Neural cell (in vitro differentiated cells): ENCODE measurements around the gene PRSS50. TPM values are rescaled to one million over a fixed set of nuclear protein-coding genes. Genes with fewer than 3 reads are reported as not detected.

Source experiments
- H2AFZ ChIP-seq: fragments of 200-600, 300-800 bp; sonication (generic), shearing (Covaris generic); 2 replicates; pipeline ENCODE4 v1.6.0; 2014; ENCODE audit warnings: low read depth, mild to moderate bottlenecking, antibody characterized with exemption, low read length, moderate library complexity
- H3F3A ChIP-seq: fragments of 200-600 bp; shearing (Covaris generic); 2 replicates; pipeline ENCODE4 v1.6.1; 2016; ENCODE audit warnings: mild to moderate bottlenecking, moderate library complexity, mixed read lengths, antibody characterized with exemption, low read length; ENCODE audit not compliant: insufficient read depth, poor library complexity, severe bottlenecking
- H3K27ac ChIP-seq: fragments of 200-600, 300-800 bp; sonication (generic), shearing (Covaris generic); 2 replicates; pipeline ENCODE4 v1.5.1; 2014; ENCODE audit warnings: mild to moderate bottlenecking, low read length, moderate library complexity
- H3K27me3 ChIP-seq: fragments of 300-800, 200-600 bp; sonication (generic), shearing (Covaris generic); 2 replicates; pipeline ENCODE4 v1.6.0; 2014; ENCODE audit warnings: mild to moderate bottlenecking, low read depth, low read length, moderate library complexity; ENCODE audit not compliant: insufficient read depth
- H3K36me3 ChIP-seq: fragments of 300-800, 200-600 bp; sonication (generic), shearing (Covaris generic); 2 replicates; pipeline ENCODE4 v1.5.1; 2014; ENCODE audit warnings: mild to moderate bottlenecking, antibody characterized with exemption, low read length, moderate library complexity; ENCODE audit not compliant: insufficient read depth
- H3K4me2 ChIP-seq: fragments of 300-800, 200-600 bp; sonication (generic), shearing (Covaris generic); 2 replicates; pipeline ENCODE4 v1.6.0; 2014; ENCODE audit warnings: mild to moderate bottlenecking, low read length
- H3K4me3 ChIP-seq: fragments of 300-800, 200-600 bp; sonication (generic), shearing (Covaris generic); 2 replicates; pipeline ENCODE4 v1.5.1; 2014; ENCODE audit warnings: mild to moderate bottlenecking, low read length, moderate library complexity
- H3K79me2 ChIP-seq: fragments of 200-600 bp; shearing (Covaris generic); replicated peaks from 2 replicates; pipeline ENCODE4 v1.6.0; 2014; ENCODE audit warnings: mild to moderate bottlenecking, low read length, moderate library complexity; ENCODE audit not compliant: insufficient read depth
- H3K9ac ChIP-seq: fragments of 300-800, 200-600 bp; sonication (generic), shearing (Covaris generic); 2 replicates; pipeline ENCODE4 v1.6.1; 2016; ENCODE audit warnings: mild to moderate bottlenecking, low read length, mixed read lengths
- H3K9me2 ChIP-seq: fragments of 200-600 bp; shearing (Covaris generic); 2 replicates; pipeline ENCODE4 v1.6.1; 2016; ENCODE audit warnings: mild to moderate bottlenecking, low read length, mixed read lengths; ENCODE audit not compliant: insufficient read depth
- H3K9me3 ChIP-seq: fragments of 200-600, 300-800 bp; sonication (generic), shearing (Covaris generic); 2 replicates; pipeline ENCODE4 v1.6.1; 2016; ENCODE audit warnings: mild to moderate bottlenecking, mixed run types, low read length, moderate library complexity, mixed read lengths
- H4K20me1 ChIP-seq: fragments of 200-600 bp; shearing (Covaris generic); 2 replicates; pipeline ENCODE4 v1.6.1; 2016; ENCODE audit warnings: mild to moderate bottlenecking, mixed run types; ENCODE audit not compliant: insufficient read depth
- EP300 ChIP-seq: fragments of 450-650 bp; conservative IDR thresholded peaks from 2 replicates; pipeline ENCODE4 v1.6.1; 2014; ENCODE audit warnings: antibody characterized with exemption, mild to moderate bottlenecking, moderate library complexity; ENCODE audit not compliant: poor library complexity, severe bottlenecking
- EZH2 ChIP-seq: fragments of 200-600, 300-800 bp; shearing (Covaris generic), sonication (generic); IDR thresholded peaks from 2 replicates; pipeline ENCODE4 v1.6.1; 2014; ENCODE audit warnings: antibody characterized with exemption, low read length, borderline replicate concordance, mild to moderate bottlenecking; ENCODE audit not compliant: insufficient read depth, poor library complexity, severe bottlenecking
- MXI1 ChIP-seq: fragments of 450-650 bp; conservative IDR thresholded peaks from 2 replicates; pipeline ENCODE4 v1.6.1; 2014; ENCODE audit warnings: antibody characterized with exemption, mild to moderate bottlenecking; ENCODE audit not compliant: poor library complexity, severe bottlenecking
- POLR2AphosphoS5 ChIP-seq: IDR thresholded peaks from 2 replicates; pipeline ENCODE4 v1.6.1; 2012
- RAD21 ChIP-seq: fragments of 450-650 bp; conservative IDR thresholded peaks from 2 replicates; pipeline ENCODE4 v1.6.1; 2014; ENCODE audit warnings: antibody characterized with exemption, mild to moderate bottlenecking, moderate library complexity
- REST ChIP-seq: IDR thresholded peaks from 2 replicates; pipeline ENCODE4 v1.6.1; 2012; ENCODE audit warnings: borderline replicate concordance
- SMC3 ChIP-seq: fragments of 450-650 bp; conservative IDR thresholded peaks from 2 replicates; pipeline ENCODE4 v1.6.1; 2014; ENCODE audit warnings: antibody characterized with exemption, mild to moderate bottlenecking, moderate library complexity; ENCODE audit not compliant: poor library complexity
- TAF1 ChIP-seq: IDR thresholded peaks from 2 replicates; pipeline ENCODE4 v1.6.1; 2012; ENCODE audit warnings: low read depth
- polyA plus RNA-seq: library from polyadenylated mRNA; depleted of rRNA; stranded (reverse); fragments of >200 nt; gene quantifications from 2 replicates; pipeline ENCODE4 v1.2.3, GENCODE V29; 2014
- TF ChIP-seq, protein P1 (sequence below): fragments of 450-650 bp; IDR thresholded peaks from 2 replicates; pipeline ENCODE4 v1.5.1; 2014; ENCODE audit warnings: antibody characterized with exemption, mild to moderate bottlenecking, moderate library complexity; ENCODE audit not compliant: poor library complexity, severe bottlenecking

PRSS50 gene
- polyA plus RNA-seq, 1 donor from 2014 or later, result not detected

GRCh38 chr3:46750555-46751038, 32.9 kb upstream of the PRSS50 start:
- H3K9me3 ChIP-seq, result no peaks in the 10 kb centered on the region
- TF ChIP-seq POLR2AphosphoS5 (no peak), REST (no peak), TAF1 (no peak), SMC3 (no peak), EP300 (no peak), EZH2 (no peak), MXI1 (no peak), RAD21 (no peak)
- TF ChIP-seq, protein P1, sequence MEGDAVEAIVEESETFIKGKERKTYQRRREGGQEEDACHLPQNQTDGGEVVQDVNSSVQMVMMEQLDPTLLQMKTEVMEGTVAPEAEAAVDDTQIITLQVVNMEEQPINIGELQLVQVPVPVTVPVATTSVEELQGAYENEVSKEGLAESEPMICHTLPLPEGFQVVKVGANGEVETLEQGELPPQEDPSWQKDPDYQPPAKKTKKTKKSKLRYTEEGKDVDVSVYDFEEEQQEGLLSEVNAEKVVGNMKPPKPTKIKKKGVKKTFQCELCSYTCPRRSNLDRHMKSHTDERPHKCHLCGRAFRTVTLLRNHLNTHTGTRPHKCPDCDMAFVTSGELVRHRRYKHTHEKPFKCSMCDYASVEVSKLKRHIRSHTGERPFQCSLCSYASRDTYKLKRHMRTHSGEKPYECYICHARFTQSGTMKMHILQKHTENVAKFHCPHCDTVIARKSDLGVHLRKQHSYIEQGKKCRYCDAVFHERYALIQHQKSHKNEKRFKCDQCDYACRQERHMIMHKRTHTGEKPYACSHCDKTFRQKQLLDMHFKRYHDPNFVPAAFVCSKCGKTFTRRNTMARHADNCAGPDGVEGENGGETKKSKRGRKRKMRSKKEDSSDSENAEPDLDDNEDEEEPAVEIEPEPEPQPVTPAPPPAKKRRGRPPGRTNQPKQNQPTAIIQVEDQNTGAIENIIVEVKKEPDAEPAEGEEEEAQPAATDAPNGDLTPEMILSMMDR, result no peak
- no peaks in the 10 kb centered on the region for H3K36me3 ChIP-seq

GRCh38 chr3:46749129-46749528, 31.5 kb upstream of the PRSS50 start:
- Histone ChIP-seq H3K36me3 (no peaks in the 10 kb centered on the region), H3K9me2 (no peaks in the 10 kb centered on the region), H3K4me2 (no peak overlapping the region), H3K9me3 (no peaks in the 10 kb centered on the region), H3K79me2 (no peaks in the 10 kb centered on the region), H3F3A (no peaks in the 10 kb centered on the region), H3K27me3 (no peaks in the 10 kb centered on the region), H3K27ac (no peak overlapping the region), H3K9ac (no peak overlapping the region), H3K4me3 (no peak overlapping the region), H2AFZ (no peak overlapping the region), H4K20me1 (no peaks in the 10 kb centered on the region)
- TF ChIP-seq, protein P1, result no peak
- TF ChIP-seq EZH2 (no peak), EP300 (no peak), SMC3 (no peak), RAD21 (no peak), REST (no peak), POLR2AphosphoS5 (no peak), MXI1 (no peak), TAF1 (no peak)

More at GRCh38 chr3:46750555-46751038, 32.9 kb upstream of the PRSS50 start:
- Histone ChIP-seq H3K9me2 (no peaks in the 10 kb centered on the region), H3K9ac (no peak overlapping the region), H2AFZ (no peak overlapping the region), H3K27me3 (no peaks in the 10 kb centered on the region), H4K20me1 (no peaks in the 10 kb centered on the region), H3K4me2 (no peak overlapping the region), H3K4me3 (no peak overlapping the region), H3K27ac (no peak overlapping the region), H3K79me2 (no peaks in the 10 kb centered on the region), H3F3A (no peaks in the 10 kb centered on the region)
